Right atrium auricular region (tissue), 2 donors: Measurements from ENCODE around the gene CNOT3. TPM values are rescaled to one million over a fixed set of nuclear protein-coding genes. Genes with fewer than 3 reads are reported as not detected.
A peak's percentile ranks its signal among the peaks of the same experiment; 100 is the strongest.

ENCODE experiments used
- DNase-seq: peaks from one replicate; pipeline ENCODE4 v3.0.0-alpha.2; 2019; ENCODE audit warnings: low spot score
- H3K27ac ChIP-seq, 2 donors: fragments of 200-600 bp; sonication (generic); 1 replicate in 1 of 2; 2 replicates in 1 of 2; pipeline ENCODE4 v1.5.1; 2016 to 2019
- H3K27me3 ChIP-seq, 2 donors: fragments of 200-600 bp; sonication (generic); one replicate each; pipeline versions ENCODE4 v1.5.1 to v1.6.0; 2017 to 2019
- H3K36me3 ChIP-seq: fragments of 200-600 bp; sonication (generic); one replicate; pipeline ENCODE4 v1.5.1; 2016
- H3K4me1 ChIP-seq, 2 donors: fragments of 200-600 bp; sonication (generic); one replicate each; pipeline versions ENCODE4 v1.5.1 to v1.6.0; 2017 to 2019
- H3K4me3 ChIP-seq, 2 donors: fragments of 200-600 bp; sonication (generic); 1 replicate in 1 of 2; 2 replicates in 1 of 2; pipeline ENCODE4 v1.5.1; 2017 to 2019; ENCODE audit warnings: mild to moderate bottlenecking in 1 of 2, moderate library complexity in 1 of 2
- H3K9me3 ChIP-seq, 2 donors: fragments of 200-600 bp; sonication (generic); one replicate each; pipeline ENCODE4 v1.5.1; 2019
- CTCF ChIP-seq, 2 donors: fragments of 200-600 bp; sonication (generic); IDR thresholded peaks; one replicate each; pipeline ENCODE4 v1.5.1; 2019; ENCODE audit warnings: antibody characterized with exemption in 2 of 2
- total RNA-seq, 2 donors: library from RNA; depleted of rRNA; stranded (reverse); fragments of >200 nt; gene quantifications; one replicate each; pipeline ENCODE4 v1.1.0, GENCODE V29; 2016

Gene CNOT3
- total RNA-seq, 2 donors from 2014 or later, result 12.0 to 16.9 TPM

- Histone ChIP-seq H3K4me1 (peaks cover 0 to 19% of the 10 kb centered on the region in 2 donors), H3K4me3 (no peak overlapping the region), H3K27ac (peak overlapping the region in 1 of 2 donors; percentile 29), H3K9me3 (no peaks in the 10 kb centered on the region), H3K27me3 (no peaks in the 10 kb centered on the region), H3K36me3 (peaks cover 92% of the 10 kb centered on the region)
- DNase-seq, result no peak
- no peak for TF ChIP-seq CTCF (IDR thresholded peaks at IDR 0.05)
Observed at GRCh38 chr19:54153731-54154326, 16.3 kb downstream of the CNOT3 start.

GRCh38 chr19:54154603-54155345, 17.2 kb downstream of the CNOT3 start:
- no peak for TF ChIP-seq CTCF (IDR thresholded peaks at IDR 0.05)
- H3K36me3 ChIP-seq, result peaks cover 83% of the 10 kb centered on the region
- DNase-seq, result no peak
- peaks cover 0 to 22% of the 10 kb centered on the region in 2 donors for H3K4me1 ChIP-seq
- no peaks in the 10 kb centered on the region for H3K9me3 ChIP-seq
- no peaks in the 10 kb centered on the region for H3K27me3 ChIP-seq
- no peak overlapping the region for H3K27ac ChIP-seq
- no peak overlapping the region for H3K4me3 ChIP-seq

- no peak overlapping the region for H3K27ac ChIP-seq
- H3K4me3 ChIP-seq, result no peak overlapping the region
- H3K27me3 ChIP-seq, result no peaks in the 10 kb centered on the region
- peaks cover 0 to 28% of the 10 kb centered on the region in 2 donors for H3K4me1 ChIP-seq
- peaks cover 75% of the 10 kb centered on the region for H3K36me3 ChIP-seq
- TF ChIP-seq CTCF (IDR thresholded peaks at IDR 0.05), result no peak
- no peaks in the 10 kb centered on the region for H3K9me3 ChIP-seq
- no peak for DNase-seq
Observed at GRCh38 chr19:54155694-54156093, 18.1 kb downstream of the CNOT3 start.

GRCh38 chr19:54156490-54156889, 18.9 kb downstream of the CNOT3 start:
- DNase-seq, result no peak
- Histone ChIP-seq H3K27me3 (no peaks in the 10 kb centered on the region), H3K36me3 (peaks cover 67% of the 10 kb centered on the region), H3K4me1 (peaks cover 0 to 36% of the 10 kb centered on the region in 2 donors), H3K27ac (no peak overlapping the region), H3K4me3 (no peak overlapping the region), H3K9me3 (no peaks in the 10 kb centered on the region)
- TF ChIP-seq CTCF (IDR thresholded peaks at IDR 0.05), result no peak

GRCh38 chr19:54156953-54157352, 19.4 kb downstream of the CNOT3 start:
- H3K9me3 ChIP-seq, result no peaks in the 10 kb centered on the region
- no peak for TF ChIP-seq CTCF (IDR thresholded peaks at IDR 0.05)
- no peak overlapping the region for H3K4me3 ChIP-seq
- DNase-seq, result no peak
- H3K27ac ChIP-seq, result no peak overlapping the region
- H3K27me3 ChIP-seq, result no peaks in the 10 kb centered on the region
- H3K4me1 ChIP-seq, result peaks cover 0 to 41% of the 10 kb centered on the region in 2 donors
- H3K36me3 ChIP-seq, result peaks cover 62% of the 10 kb centered on the region
